Measurements from ENCODE around the gene DNM3.

DNA sequence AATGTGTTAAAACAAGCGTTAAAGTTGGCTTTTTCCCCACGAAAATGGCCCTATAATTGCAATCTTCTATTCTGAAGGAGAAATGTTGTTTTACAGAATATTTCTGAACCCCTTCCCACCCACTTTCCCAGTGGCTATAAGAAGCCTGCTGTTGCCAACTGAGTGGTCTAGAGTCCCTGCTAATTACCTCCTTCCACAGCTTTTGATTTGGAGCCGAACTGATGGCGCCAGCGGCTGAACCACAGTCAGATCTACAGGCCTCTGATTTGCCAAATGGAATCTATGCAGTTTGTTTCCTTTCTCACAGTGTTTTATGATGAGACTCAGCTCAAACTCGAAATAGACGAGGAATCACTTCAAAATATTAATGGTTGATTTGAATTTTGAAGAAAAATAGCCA is 503.1 kb downstream of the DNM3 start:
- TF ChIP-seq, protein P1, sequence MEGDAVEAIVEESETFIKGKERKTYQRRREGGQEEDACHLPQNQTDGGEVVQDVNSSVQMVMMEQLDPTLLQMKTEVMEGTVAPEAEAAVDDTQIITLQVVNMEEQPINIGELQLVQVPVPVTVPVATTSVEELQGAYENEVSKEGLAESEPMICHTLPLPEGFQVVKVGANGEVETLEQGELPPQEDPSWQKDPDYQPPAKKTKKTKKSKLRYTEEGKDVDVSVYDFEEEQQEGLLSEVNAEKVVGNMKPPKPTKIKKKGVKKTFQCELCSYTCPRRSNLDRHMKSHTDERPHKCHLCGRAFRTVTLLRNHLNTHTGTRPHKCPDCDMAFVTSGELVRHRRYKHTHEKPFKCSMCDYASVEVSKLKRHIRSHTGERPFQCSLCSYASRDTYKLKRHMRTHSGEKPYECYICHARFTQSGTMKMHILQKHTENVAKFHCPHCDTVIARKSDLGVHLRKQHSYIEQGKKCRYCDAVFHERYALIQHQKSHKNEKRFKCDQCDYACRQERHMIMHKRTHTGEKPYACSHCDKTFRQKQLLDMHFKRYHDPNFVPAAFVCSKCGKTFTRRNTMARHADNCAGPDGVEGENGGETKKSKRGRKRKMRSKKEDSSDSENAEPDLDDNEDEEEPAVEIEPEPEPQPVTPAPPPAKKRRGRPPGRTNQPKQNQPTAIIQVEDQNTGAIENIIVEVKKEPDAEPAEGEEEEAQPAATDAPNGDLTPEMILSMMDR (conservative IDR thresholded peaks at IDR 0.05 in 1 of 2, IDR thresholded peaks at IDR 0.05 in 1 of 2; ENCODE audit: extremely low read depth in 1 of 2, insufficient read depth in 1 of 2, low read depth in 1 of 2, low read length in 2 of 2) = no peak
- no peak for TF ChIP-seq EZH2 (IDR thresholded peaks at IDR 0.05; ENCODE audit: borderline replicate concordance, low read length)
